ENCODE results near the gene MMP1.

- TF ChIP-seq POLR2A (IDR thresholded peaks at IDR 0.05) (no peak), CTCF (IDR thresholded peaks at IDR 0.05 in 4 of 5, conservative IDR thresholded peaks at IDR 0.05 in 1 of 5) (no peak)
Observed at GRCh38 chr11:102843489-102843888, 45.5 kb upstream of the MMP1 start, which contains the start of gene MMP3.

Measured in gastrocnemius medialis (tissue), 4 donors.